NCI-H146 (cell line): Measurements from ENCODE around the gene SCLT1.
A peak's percentile ranks its signal among the peaks of the same experiment; 100 is the strongest.

Experiments used
- DNase-seq: peaks from one replicate; lab custom pipeline; 2025; lab: John Stamatoyannopoulos, UW

The SCLT1 gene

DNA sequence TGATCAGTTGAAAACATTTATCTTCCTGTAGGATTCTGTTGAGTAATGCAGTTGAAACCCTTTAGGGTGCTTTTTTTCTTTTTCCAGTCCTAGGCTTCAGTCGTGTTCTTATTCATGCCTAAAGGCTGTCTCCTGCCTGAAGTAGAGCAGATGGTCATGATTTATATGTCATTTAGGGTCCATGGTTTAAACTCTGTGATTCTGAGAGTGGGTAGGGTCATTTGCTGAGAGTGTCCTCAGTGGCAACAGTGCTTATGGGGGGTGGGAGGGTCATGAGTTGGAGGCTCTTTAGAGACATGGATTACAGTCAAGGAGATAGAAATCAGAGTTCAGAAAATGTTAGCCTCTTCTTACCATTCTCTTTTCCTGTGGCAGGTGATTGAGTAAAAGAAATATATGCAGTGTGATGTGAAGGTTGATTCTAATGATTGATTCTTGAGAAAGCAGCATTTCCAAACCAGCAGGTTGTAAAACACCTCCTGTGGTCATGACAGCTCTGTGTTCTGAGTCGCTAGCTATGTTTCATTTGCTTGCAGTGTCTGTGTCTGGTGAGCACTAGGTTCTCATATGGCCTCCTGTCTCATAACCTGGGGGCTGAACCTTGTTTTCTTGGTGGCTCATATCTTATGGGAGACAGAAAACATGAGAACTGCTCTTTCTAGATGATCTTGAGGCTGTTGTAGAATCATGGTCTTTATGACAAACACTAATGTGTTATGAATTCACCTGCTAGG, 223.4 kb downstream of the SCLT1 start:
- DNase-seq: no peak

- no peak for DNase-seq
Measured at GRCh38 chr4:128868758-128869157, 224.6 kb downstream of the SCLT1 start.

GRCh38 chr4:128866691-128867090, 226.6 kb downstream of the SCLT1 start:
- DNase-seq: no peak

GRCh38 chr4:128866269-128866668, 227.1 kb downstream of the SCLT1 start:
- no peak for DNase-seq

DNA sequence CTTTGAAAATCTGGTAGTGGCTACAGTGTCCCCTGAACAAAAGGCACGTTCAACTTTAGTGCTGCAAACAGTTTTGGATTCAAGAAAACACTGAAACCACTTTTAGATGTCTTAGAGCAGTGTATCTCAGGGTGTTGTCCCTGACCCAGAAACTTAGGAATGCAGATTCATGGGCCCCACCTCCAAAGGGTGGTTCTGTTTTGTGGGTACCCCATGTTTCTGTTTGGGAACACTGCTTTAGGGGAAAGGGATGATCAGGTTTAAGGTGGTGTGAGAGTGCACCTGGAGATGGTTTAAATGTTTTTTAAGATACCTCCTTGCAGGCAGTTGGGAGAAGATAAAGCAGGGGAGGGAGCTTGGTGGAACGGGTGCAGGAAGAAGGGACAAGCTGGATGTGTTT, 228.2 kb downstream of the SCLT1 start:
- no peak for DNase-seq

DNA sequence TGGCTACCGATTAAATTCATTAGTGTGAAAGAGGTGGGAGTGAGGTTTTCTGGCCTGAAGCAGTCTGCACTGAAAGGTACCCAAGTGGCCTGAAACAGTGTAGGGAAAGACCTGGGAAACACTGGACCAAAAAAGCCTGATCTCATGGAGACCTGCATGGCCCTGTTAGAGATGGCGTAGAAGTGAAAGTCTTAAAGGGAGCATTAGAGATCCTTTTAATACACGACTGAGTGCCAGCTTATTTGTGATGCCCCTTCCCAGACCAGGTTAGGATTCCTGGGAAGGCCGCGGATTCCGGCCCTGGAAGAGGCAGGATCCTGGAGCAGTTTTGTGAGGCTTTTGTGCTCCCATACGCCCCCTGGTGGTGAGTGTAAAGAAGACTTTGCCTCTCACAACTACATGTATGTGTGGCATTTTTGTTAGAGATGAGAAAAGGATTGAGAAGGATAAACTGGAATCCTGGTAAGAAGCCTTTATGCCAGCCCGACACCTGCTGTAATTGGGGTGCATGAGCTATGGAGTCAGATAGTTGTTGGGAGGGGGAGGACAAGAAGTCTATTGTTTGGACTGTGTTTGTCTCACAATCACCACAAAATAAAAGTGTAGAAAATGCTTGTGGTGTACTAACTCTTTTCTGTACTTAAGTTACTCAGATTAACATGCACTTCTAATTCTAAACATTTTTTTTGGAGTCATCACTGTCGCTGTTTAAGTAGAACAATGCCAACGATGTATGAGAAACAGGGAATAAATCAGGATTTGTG, 229.8 kb downstream of the SCLT1 start:
- DNase-seq: peak; percentile 59

DNA sequence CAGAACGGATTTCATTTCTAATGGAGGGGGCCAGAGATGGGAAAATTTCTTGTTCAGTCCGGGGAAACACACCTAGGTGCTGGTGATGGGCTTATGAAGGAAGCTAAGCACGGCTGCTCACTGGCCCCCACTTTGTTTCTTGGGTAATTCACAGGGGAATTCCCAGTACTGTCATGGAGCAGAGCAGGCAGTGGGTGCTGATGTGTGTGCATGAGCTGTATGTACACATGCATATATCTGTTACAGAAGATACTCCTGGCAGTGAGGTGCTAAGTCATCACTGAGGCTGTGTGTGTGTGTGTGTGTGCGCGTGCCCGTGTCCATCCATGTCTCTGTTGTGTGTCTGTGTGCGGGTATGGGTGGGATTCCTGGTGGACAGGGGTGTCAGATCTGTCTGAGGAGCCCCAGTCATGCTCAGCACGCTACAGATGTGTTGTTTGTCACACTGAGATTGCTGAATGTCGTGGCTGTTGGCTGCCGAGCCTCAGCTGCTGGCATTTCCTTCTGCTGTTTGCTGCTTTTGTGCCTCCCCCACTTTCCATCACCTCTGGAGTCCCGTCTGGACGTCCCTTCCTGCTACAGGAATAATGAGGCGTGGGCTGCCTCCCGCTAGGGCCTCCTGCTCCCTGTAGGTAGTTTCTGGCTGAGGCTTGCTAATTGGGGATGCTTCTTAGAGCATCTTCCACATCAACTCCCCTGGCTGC, 230.6 kb downstream of the SCLT1 start:
- no peak for DNase-seq

DNA sequence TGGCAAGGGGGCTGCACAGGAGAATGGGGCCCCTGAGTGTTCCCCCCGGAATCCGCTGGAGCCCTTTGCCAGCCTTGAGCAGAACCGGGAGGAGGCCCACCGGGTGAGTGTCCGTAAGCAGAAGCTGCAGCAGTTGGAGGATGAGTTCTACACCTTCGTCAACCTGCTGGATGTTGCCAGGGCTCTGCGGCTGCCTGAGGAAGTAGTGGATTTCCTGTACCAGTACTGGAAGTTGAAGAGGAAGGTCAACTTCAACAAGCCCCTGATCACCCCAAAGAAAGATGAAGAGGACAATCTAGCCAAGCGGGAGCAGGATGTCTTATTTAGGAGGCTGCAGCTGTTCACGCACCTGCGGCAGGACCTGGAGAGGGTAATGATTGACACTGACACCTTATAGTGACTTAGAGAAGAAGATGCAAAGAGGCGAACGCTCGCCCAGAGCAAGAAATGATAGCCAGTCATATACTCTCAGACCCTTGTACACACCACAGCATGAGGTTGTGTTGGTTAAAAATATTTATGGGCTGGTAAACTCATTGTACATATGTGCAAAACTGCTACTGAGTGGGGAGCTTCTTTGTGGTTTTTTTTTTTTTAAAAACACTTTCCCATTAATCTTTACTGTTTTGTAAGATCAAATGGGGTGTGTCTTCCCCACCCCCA, 231.4 kb downstream of the SCLT1 start:
- no peak for DNase-seq

DNA sequence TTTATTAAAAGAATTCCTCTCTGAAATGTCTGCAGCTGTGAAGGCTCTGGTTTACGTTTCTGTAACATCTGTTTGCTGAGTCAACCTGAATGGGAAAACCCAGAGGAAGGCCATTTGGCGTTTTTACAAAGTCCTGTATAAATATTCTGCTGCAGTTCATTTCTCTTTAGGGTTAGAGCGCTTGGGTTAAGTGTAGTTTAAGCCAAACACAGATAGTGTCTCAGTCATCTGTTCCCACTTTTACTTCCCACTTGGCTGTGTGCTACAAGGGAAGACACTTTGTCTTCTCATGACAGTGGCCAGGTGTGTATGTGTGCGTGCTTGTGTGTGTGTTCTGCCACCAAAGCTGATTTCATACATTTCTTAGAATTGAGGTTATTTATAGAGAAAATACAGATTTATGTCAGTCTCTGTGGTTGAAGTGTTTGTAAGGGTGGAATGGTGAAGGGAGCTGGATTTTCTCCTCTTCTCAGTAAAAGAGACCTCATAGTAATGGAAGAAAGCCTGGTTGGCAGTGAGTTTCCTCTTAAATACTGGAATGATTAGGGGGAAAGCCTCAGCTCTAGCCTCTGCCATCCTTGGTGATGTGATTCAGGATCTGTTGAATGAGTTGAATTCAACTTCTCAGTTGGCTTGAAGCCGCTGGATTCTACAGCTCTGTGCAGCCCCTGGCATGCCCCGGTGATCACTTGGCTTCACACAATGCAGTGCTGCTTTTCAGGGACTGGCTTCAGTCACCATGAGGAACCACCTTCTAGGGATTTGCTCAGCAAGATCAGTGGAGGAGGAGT, 233.3 kb downstream of the SCLT1 start:
- DNase-seq: no peak

DNA sequence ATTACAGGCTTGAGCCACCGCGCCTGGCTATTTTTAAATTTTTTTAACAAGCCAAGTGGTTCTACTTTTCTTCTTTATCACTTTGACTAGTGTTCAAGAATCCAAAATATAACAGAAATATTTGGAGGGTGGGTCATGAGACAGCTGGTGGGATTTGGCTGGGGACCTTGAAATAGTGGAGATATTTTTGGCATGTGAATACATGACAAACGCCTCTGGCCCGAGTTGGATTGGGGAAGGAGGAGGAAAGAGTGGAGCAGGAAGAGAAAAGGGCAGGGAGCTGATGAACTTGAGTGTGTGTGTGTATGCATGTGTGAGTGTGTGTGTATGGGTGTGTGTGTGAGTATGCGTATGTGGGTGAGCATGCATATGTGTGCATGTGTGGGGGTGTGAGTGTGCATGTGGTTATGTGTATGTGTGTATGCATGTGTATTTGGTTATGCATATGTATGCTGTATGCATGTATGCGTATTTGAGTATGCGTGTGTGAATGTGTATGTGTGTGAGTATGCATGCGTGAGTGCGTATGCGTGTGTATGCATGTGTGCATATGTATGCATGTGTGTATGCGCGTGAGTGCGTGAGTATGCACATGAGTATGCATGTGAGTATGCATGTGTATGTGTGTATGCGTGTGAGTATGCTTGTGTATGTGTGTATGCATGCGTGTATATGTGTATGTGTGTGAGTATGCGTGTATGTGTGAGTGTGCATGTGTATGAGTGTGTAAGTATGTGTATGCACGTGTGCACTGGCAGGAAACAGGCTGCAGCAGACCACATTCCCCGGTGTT, 234.3 kb downstream of the SCLT1 start:
- no peak for DNase-seq

DNA sequence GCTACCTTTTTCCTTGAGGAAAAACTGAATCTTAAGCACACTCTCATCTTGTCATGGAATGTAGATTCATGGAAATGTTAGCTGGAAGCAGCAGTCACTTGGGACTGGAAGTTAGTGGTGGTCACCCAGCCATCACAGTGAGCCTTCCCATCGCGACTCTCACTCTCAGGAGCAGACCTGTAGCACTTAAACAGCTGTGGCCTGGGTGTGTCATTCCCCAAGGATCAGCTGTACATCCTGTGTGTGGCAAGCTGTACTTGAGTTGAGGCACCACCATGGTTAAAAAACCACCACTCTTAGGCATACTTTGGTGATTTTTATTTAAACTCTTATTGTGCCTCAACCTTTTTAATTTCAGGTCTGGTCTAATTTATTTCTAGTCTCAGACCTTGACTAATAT, 237.1 kb downstream of the SCLT1 start:
- DNase-seq: no peak

GRCh38 chr4:128855621-128856020, 237.7 kb downstream of the SCLT1 start:
- DNase-seq: no peak

DNA sequence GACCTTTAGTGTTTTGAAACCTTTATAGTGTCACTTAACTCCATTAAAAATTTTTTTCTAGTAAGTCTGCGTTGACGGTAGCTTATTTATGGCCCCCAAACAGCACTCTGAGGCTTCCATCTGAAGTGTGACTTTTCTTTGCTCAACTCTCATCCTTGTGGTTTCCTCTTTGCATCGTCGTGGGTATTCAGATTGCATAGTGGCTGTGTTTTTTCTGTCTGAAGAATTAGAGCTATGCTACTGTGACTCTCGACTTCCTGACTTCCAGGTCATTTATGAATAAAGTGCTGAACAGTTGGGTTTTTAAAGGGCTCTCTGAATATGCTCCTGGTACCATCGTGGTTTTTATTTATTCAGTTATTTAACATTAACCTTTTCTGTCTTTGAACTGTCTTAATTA, 238.9 kb downstream of the SCLT1 start:
- DNase-seq: no peak

- no peak for DNase-seq
Measured at GRCh38 chr4:128853741-128854140, 239.6 kb downstream of the SCLT1 start.

DNA sequence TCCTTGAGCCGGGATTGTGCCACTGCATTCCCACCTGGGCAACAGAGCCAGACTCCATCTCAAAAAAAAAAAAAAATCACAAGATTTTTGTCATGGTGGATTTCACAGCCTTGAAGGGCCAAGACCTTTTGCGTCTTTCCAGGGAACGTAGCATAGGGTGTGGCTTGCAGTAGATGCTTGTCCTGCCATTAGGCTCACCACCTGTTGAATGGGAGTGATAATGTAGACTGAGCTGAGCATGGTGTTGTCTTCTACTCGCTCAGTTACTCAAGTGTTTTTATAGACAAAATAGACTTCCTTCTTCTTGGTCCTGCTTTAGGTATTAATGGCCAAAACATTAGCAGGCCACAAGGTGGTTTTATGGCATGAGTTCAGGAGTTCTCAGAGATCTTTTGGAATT, 243.1 kb downstream of the SCLT1 start:
- DNase-seq: no peak

GRCh38 chr4:128848461-128848860, 244.9 kb downstream of the SCLT1 start:
- no peak for DNase-seq

GRCh38 chr4:128847082-128847724, 246.1 kb downstream of the SCLT1 start:
- DNase-seq: no peak

- DNase-seq: peak; percentile 77
Measured at GRCh38 chr4:128846063-128846462, 247.3 kb downstream of the SCLT1 start.

- no peak for DNase-seq
Measured at GRCh38 chr4:128844931-128845330, 248.4 kb downstream of the SCLT1 start.

DNA sequence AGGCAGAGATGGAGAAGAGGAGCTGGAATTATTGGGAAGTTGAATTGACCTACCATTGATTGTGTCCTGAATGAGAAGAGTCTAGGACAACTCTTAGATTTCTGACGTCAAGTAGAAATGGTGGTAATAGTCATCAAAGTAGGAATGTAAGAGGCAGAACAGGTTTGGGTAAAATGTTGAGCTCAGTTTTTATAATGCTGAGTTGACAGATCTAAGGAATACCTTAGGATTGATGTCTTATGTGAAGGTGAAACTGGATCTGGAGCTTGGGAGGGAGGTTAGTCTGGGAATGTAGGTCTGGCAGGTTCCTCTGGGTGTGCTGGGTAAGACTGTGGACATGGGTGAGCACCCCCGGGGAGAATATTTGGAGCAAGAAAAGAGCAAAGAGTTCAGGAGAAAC, 251.9 kb downstream of the SCLT1 start:
- DNase-seq: no peak
